Hematopoietic multipotent progenitor cell treated with erythropoietin and hydrocortisone succinate and interleukin-3 and kit ligand, for 15 days (in vitro differentiated cells): ENCODE measurements around the gene HDAC9.
"Not testable (repeated sequence)": the region's sequence is repeated elsewhere in the genome, so short reads cannot be mapped to it uniquely, and the experiment has no call there.

Source experiments
- DNase-seq: peaks from one replicate; pipeline ENCODE4 v3.0.0-alpha.2; 2015; ENCODE audit warnings: low spot score

Gene HDAC9

GRCh38 chr7:18727115-18727870, 231.7 kb downstream of the HDAC9 start:
- DNase-seq = no peak

GRCh38 chr7:18736012-18736411, 240.5 kb downstream of the HDAC9 start:
- DNase-seq = not testable (repeated sequence)

GRCh38 chr7:18740579-18740988, 245.0 kb downstream of the HDAC9 start:
- no peak for DNase-seq

GRCh38 chr7:18753972-18754610, 258.5 kb downstream of the HDAC9 start:
- no peak for DNase-seq

GRCh38 chr7:18754766-18755165, 259.2 kb downstream of the HDAC9 start:
- DNase-seq = no peak

- no peak for DNase-seq
Measured at GRCh38 chr7:18755793-18756192, 260.2 kb downstream of the HDAC9 start.

GRCh38 chr7:18756378-18757050, 261.0 kb downstream of the HDAC9 start:
- no peak for DNase-seq

- no peak for DNase-seq
Measured at GRCh38 chr7:18760046-18760445, 264.5 kb downstream of the HDAC9 start.

- DNase-seq = no peak
Measured at GRCh38 chr7:18760631-18761445, 265.3 kb downstream of the HDAC9 start.

- DNase-seq = no peak
Measured at GRCh38 chr7:18762189-18762588, 266.6 kb downstream of the HDAC9 start.

- no peak for DNase-seq
Measured at GRCh38 chr7:18768256-18768655, 272.7 kb downstream of the HDAC9 start.

GRCh38 chr7:18770154-18770811, 274.7 kb downstream of the HDAC9 start:
- no peak for DNase-seq

GRCh38 chr7:18770822-18771221, 275.3 kb downstream of the HDAC9 start:
- DNase-seq = no peak

- DNase-seq = no peak
Measured at GRCh38 chr7:18771834-18772566, 276.5 kb downstream of the HDAC9 start.

GRCh38 chr7:18772567-18772965, 277.0 kb downstream of the HDAC9 start:
- no peak for DNase-seq

- no peak for DNase-seq
Measured at GRCh38 chr7:18777314-18777713, 281.8 kb downstream of the HDAC9 start.

GRCh38 chr7:18778594-18778993, 283.0 kb downstream of the HDAC9 start:
- DNase-seq = no peak

- no peak for DNase-seq
Measured at GRCh38 chr7:18780266-18780665, 284.7 kb downstream of the HDAC9 start.

GRCh38 chr7:18780938-18781337, 285.4 kb downstream of the HDAC9 start:
- DNase-seq = no peak

GRCh38 chr7:18786196-18786727, 290.7 kb downstream of the HDAC9 start:
- DNase-seq = no peak

GRCh38 chr7:18786796-18787195, 291.2 kb downstream of the HDAC9 start:
- no peak for DNase-seq
